ENCODE results near the gene NAXE.

NAXE gene

GRCh38 chr1:156596426-156596825, 4.8 kb downstream of the NAXE start:
- no peak for ATAC-seq
- no peak for TF ChIP-seq GLIS3 (CRISPR knock-in tag; IDR thresholded peaks at IDR 0.05)
- no peak for TF ChIP-seq CSDC2 (CRISPR knock-in tag; IDR thresholded peaks at IDR 0.05)
- no peak for TF ChIP-seq ARNTL (CRISPR knock-in tag; IDR thresholded peaks at IDR 0.05; ENCODE audit: borderline replicate concordance, low read depth)
- no peak for TF ChIP-seq RARB (CRISPR knock-in tag; IDR thresholded peaks at IDR 0.05)
- TF ChIP-seq ZFP30 (CRISPR knock-in tag; IDR thresholded peaks at IDR 0.05): no peak
- no peak for TF ChIP-seq PPARA (CRISPR knock-in tag; IDR thresholded peaks at IDR 0.05; ENCODE audit: borderline replicate concordance)
- no peak for TF ChIP-seq ZNF70 (CRISPR knock-in tag; IDR thresholded peaks at IDR 0.05)
- TF ChIP-seq TCF4 (CRISPR knock-in tag; IDR thresholded peaks at IDR 0.05; ENCODE audit: borderline replicate concordance): no peak
- no peak for TF ChIP-seq POU6F1 (CRISPR knock-in tag; IDR thresholded peaks at IDR 0.05; ENCODE audit: borderline replicate concordance, low read depth)
- no peak for TF ChIP-seq CREB5 (CRISPR knock-in tag; IDR thresholded peaks at IDR 0.05; ENCODE audit: low read depth)
- TF ChIP-seq, protein P1, sequence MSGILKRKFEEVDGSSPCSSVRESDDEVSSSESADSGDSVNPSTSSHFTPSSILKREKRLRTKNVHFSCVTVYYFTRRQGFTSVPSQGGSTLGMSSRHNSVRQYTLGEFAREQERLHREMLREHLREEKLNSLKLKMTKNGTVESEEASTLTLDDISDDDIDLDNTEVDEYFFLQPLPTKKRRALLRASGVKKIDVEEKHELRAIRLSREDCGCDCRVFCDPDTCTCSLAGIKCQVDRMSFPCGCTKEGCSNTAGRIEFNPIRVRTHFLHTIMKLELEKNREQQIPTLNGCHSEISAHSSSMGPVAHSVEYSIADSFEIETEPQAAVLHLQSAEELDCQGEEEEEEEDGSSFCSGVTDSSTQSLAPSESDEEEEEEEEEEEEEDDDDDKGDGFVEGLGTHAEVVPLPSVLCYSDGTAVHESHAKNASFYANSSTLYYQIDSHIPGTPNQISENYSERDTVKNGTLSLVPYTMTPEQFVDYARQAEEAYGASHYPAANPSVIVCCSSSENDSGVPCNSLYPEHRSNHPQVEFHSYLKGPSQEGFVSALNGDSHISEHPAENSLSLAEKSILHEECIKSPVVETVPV (CRISPR knock-in tag; IDR thresholded peaks at IDR 0.05): no peak
- no peak for TF ChIP-seq BACH2 (CRISPR knock-in tag; IDR thresholded peaks at IDR 0.05; ENCODE audit: borderline replicate concordance)
- no peak for TF ChIP-seq TOX (CRISPR knock-in tag; IDR thresholded peaks at IDR 0.05; ENCODE audit: borderline replicate concordance)
- TF ChIP-seq, protein P2, sequence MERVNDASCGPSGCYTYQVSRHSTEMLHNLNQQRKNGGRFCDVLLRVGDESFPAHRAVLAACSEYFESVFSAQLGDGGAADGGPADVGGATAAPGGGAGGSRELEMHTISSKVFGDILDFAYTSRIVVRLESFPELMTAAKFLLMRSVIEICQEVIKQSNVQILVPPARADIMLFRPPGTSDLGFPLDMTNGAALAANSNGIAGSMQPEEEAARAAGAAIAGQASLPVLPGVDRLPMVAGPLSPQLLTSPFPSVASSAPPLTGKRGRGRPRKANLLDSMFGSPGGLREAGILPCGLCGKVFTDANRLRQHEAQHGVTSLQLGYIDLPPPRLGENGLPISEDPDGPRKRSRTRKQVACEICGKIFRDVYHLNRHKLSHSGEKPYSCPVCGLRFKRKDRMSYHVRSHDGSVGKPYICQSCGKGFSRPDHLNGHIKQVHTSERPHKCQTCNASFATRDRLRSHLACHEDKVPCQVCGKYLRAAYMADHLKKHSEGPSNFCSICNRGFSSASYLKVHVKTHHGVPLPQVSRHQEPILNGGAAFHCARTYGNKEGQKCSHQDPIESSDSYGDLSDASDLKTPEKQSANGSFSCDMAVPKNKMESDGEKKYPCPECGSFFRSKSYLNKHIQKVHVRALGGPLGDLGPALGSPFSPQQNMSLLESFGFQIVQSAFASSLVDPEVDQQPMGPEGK (CRISPR knock-in tag; IDR thresholded peaks at IDR 0.05; ENCODE audit: borderline replicate concordance): no peak
- TF ChIP-seq ISL1 (CRISPR knock-in tag; IDR thresholded peaks at IDR 0.05): no peak
- no peak for TF ChIP-seq ZFP3 (CRISPR knock-in tag; IDR thresholded peaks at IDR 0.05)
- TF ChIP-seq TSHZ2 (CRISPR knock-in tag; IDR thresholded peaks at IDR 0.05): no peak

DNA sequence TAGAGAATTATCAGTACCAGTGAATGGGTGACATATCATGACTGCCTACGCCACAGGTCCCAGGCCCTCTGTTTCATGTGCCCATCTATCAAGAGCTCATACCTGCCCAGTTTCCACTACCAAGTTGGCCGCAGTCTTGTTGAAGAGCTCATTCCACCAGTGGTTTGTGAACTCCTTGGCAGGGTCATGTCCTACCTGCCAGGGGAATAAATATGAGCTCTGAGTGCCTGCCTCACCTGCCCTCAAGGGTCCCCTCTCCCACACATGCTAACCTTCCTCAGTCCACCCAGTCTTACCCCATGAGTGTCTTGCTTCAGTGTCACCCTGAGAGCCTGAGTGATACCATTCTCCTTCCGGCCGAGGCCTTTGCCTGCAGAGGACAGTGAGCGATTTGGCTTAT, 6.5 kb downstream of the NAXE start:
- no peak for TF ChIP-seq OSR1 (CRISPR knock-in tag; IDR thresholded peaks at IDR 0.05)
- TF ChIP-seq ARNTL (CRISPR knock-in tag; IDR thresholded peaks at IDR 0.05; ENCODE audit: borderline replicate concordance, low read depth): no peak
- TF ChIP-seq, protein P1 (CRISPR knock-in tag; IDR thresholded peaks at IDR 0.05): no peak
- TF ChIP-seq TSHZ2 (CRISPR knock-in tag; IDR thresholded peaks at IDR 0.05): no peak
- TF ChIP-seq ZFP30 (CRISPR knock-in tag; IDR thresholded peaks at IDR 0.05): no peak
- TF ChIP-seq ESRRG (CRISPR knock-in tag; IDR thresholded peaks at IDR 0.05): no peak
- TF ChIP-seq ZNF565 (CRISPR knock-in tag; conservative IDR thresholded peaks at IDR 0.05; ENCODE audit: low read depth): no peak
- TF ChIP-seq ZC3H10 (CRISPR knock-in tag; IDR thresholded peaks at IDR 0.05): no peak
- TF ChIP-seq GLIS3 (CRISPR knock-in tag; IDR thresholded peaks at IDR 0.05): no peak
- TF ChIP-seq, protein P2 (CRISPR knock-in tag; IDR thresholded peaks at IDR 0.05; ENCODE audit: borderline replicate concordance): no peak
- TF ChIP-seq POU6F1 (CRISPR knock-in tag; IDR thresholded peaks at IDR 0.05; ENCODE audit: borderline replicate concordance, low read depth): no peak
- TF ChIP-seq ISL1 (CRISPR knock-in tag; IDR thresholded peaks at IDR 0.05): no peak
- no peak for TF ChIP-seq TCF4 (CRISPR knock-in tag; IDR thresholded peaks at IDR 0.05; ENCODE audit: borderline replicate concordance)
- no peak for ATAC-seq

Measured in SK-N-SH treated with all-trans-retinoic acid at 6 μM for 48 hours (cell line).